HepG2 (cell line): ENCODE measurements around the gene TCFL5. TPM values are rescaled to one million over a fixed set of nuclear protein-coding genes. Genes with fewer than 3 reads are reported as not detected.
A peak's percentile ranks its signal among the peaks of the same experiment; 100 is the strongest.

Experiments used
- ATF7 ChIP-seq, 2 experiments: fragments of 450-650 bp in 1 of 2; sonication (generic) in 1 of 2; formaldehyde crosslinking in 1 of 2; IDR thresholded peaks; 2 replicates each; pipeline versions ENCODE4 v1.4.0 to v1.6.1; 2016 to 2020; ENCODE audit warnings: antibody characterized with exemption in 1 of 2, mild to moderate bottlenecking in 1 of 2, missing genetic modification reagents in 1 of 2
- DR1 ChIP-seq: sonication (generic); formaldehyde crosslinking; IDR thresholded peaks from 2 replicates; pipeline ENCODE4 v1.8.0; 2021; ENCODE audit warnings: mild to moderate bottlenecking, missing genetic modification reagents, inconsistent platforms
- HOXA3 ChIP-seq: sonication (generic); formaldehyde crosslinking; IDR thresholded peaks from 2 replicates; pipeline ENCODE4 v1.5.0; 2020; ENCODE audit warnings: missing genetic modification reagents
- ISX ChIP-seq: sonication (generic); formaldehyde crosslinking; conservative IDR thresholded peaks from 2 replicates; pipeline ENCODE4 v1.5.0; 2020; ENCODE audit warnings: missing genetic modification reagents
- KLF9 ChIP-seq: IDR thresholded peaks from 2 replicates; pipeline ENCODE4 v1.6.1; 2016; ENCODE audit warnings: low read depth
- MAF1 ChIP-seq: sonication (generic); formaldehyde crosslinking; IDR thresholded peaks from 2 replicates; pipeline ENCODE4 v1.5.0; 2020; ENCODE audit warnings: missing genetic modification reagents, borderline replicate concordance
- MBNL3 ChIP-seq: fragments of 250-450 bp; sonication (Bioruptor Pico); conservative IDR thresholded peaks from 2 replicates; pipeline ENCODE4 v1.8.0; 2022; ENCODE audit warnings: mild to moderate bottlenecking, inconsistent platforms
- NBN ChIP-seq: fragments of 450-650 bp; conservative IDR thresholded peaks from 2 replicates; pipeline ENCODE4 v1.6.1; 2017
- ZNF17 ChIP-seq: sonication (generic); formaldehyde crosslinking; IDR thresholded peaks from 2 replicates; pipeline ENCODE4 v1.5.0; 2020; ENCODE audit warnings: mild to moderate bottlenecking, missing genetic modification reagents
- ZNF30 ChIP-seq: sonication (generic); formaldehyde crosslinking; IDR thresholded peaks from 2 replicates; pipeline ENCODE4 v1.5.0; 2020; ENCODE audit warnings: mild to moderate bottlenecking, missing genetic modification reagents
- ZNF329 ChIP-seq: sonication (generic); formaldehyde crosslinking; IDR thresholded peaks from 2 replicates; pipeline ENCODE4 v1.9.0; 2021; ENCODE audit warnings: low read depth, mild to moderate bottlenecking, missing genetic modification reagents
- ZNF335 ChIP-seq: sonication (generic); formaldehyde crosslinking; IDR thresholded peaks from 2 replicates; pipeline ENCODE4 v1.4.0; 2020; ENCODE audit warnings: missing genetic modification reagents
- ZNF343 ChIP-seq: sonication (generic); formaldehyde crosslinking; IDR thresholded peaks from 2 replicates; pipeline ENCODE4 v1.4.0; 2020; ENCODE audit warnings: mild to moderate bottlenecking, missing genetic modification reagents
- ZNF432 ChIP-seq: sonication (generic); formaldehyde crosslinking; IDR thresholded peaks from 2 replicates; pipeline ENCODE4 v1.5.0; 2020; ENCODE audit warnings: missing genetic modification reagents, mild to moderate bottlenecking, borderline replicate concordance
- ZNF549 ChIP-seq: sonication (generic); formaldehyde crosslinking; IDR thresholded peaks from 2 replicates; pipeline ENCODE4 v1.5.0; 2020; ENCODE audit warnings: missing genetic modification reagents
- polyA plus RNA-seq, 8 experiments: library from polyadenylated mRNA; depleted of rRNA in 3 of 8; stranded (reverse) in 7 of 8; unstranded in 1 of 8; fragments of >200 nt; fragmentation: Illumina TruSeq in 4 of 8; extraction: Trizol in 4 of 8; gene quantifications; 2 replicates each; pipeline versions ENCODE4 v1.2.1 to v1.2.3, GENCODE V29; 2011 to 2016; ENCODE audit warnings: low read depth in 4 of 8, missing spikeins in 1 of 8, mixed read lengths in 1 of 8; ENCODE audit not compliant: insufficient read depth in 1 of 8
- total RNA-seq, 5 experiments: library from RNA; depleted of rRNA; stranded (reverse); fragments of >200 nt; fragmentation: Illumina TruSeq; extraction: Trizol; gene quantifications; 2 replicates each; pipeline ENCODE4 v1.2.3, GENCODE V29; 2016; ENCODE audit warnings: low read depth in 1 of 5
- TF ChIP-seq, protein P1 (sequence below): sonication (generic); formaldehyde crosslinking; IDR thresholded peaks from 2 replicates; pipeline ENCODE4 v1.5.0; 2020; ENCODE audit warnings: missing genetic modification reagents
- TF ChIP-seq, protein P2 (sequence below): sonication (generic); formaldehyde crosslinking; IDR thresholded peaks from 2 replicates; pipeline ENCODE4 v1.8.1; 2023; ENCODE audit warnings: mild to moderate bottlenecking, missing genetic modification reagents
- TF ChIP-seq, protein P3 (sequence below), 2 experiments: sonication (generic) in 1 of 2; formaldehyde crosslinking in 1 of 2; IDR thresholded peaks; 2 replicates each; pipeline versions ENCODE4 v1.4.0 to v1.6.1; 2018 to 2020; ENCODE audit warnings: missing genetic modification reagents in 2 of 2, borderline replicate concordance in 1 of 2, low read depth in 1 of 2, mild to moderate bottlenecking in 1 of 2, missing biosample characterization in 1 of 2
- TF ChIP-seq, protein P4 (sequence below): sonication (generic); formaldehyde crosslinking; IDR thresholded peaks from one replicate; pipeline ENCODE4 v1.5.1; 2020; ENCODE audit warnings: mild to moderate bottlenecking, missing genetic modification reagents; ENCODE audit errors: not compliant biosample characterization

The TCFL5 gene
- total and polyA plus RNA-seq, 2 of the 13 experiments (the other 11 are each of a cell fraction or from before 2014, with no cell fraction given), result 14.8 to 20.0 TPM

DNA sequence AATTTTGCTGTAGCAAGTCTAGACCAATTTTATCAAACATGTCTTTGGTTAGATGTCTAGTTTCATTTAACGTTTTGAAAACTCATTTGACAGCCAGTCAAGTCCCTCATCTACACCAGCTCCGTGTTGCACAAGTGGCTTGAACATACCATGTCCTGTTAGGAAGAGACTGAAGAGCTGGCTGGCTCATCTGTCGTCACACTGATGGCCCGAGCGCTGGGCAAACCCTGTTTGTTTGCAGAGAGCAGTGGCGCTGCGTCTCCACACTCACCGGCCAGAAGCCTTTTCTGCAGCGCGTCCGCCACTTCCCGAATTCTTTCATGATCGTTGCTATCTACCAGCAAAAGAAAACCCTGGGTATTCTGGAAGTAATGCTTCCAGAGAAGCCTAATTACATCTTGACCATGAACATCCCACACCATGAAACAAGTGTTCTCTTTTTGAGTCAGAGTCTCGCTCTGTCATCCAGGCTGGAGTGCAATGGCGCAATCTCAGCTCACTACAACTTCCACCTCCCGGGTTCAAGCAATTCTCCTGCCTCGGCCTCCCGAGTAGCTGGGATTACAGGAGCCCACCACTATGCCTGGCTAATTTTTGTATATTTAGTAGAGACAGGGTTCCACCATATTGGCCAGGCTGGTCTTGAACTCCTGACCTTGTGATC, 10.7 kb upstream of the TCFL5 start (continued):
- TF ChIP-seq, protein P1, sequence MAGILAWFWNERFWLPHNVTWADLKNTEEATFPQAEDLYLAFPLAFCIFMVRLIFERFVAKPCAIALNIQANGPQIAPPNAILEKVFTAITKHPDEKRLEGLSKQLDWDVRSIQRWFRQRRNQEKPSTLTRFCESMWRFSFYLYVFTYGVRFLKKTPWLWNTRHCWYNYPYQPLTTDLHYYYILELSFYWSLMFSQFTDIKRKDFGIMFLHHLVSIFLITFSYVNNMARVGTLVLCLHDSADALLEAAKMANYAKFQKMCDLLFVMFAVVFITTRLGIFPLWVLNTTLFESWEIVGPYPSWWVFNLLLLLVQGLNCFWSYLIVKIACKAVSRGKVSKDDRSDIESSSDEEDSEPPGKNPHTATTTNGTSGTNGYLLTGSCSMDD (CRISPR knock-in tag), result no peak
- TF ChIP-seq MBNL3 (no peak), ZNF329 (CRISPR knock-in tag) (no peak), ATF7 (IDR thresholded peaks at IDR 0.05) (no peak), ATF7 (CRISPR knock-in tag; IDR thresholded peaks at IDR 0.05) (no peak), ISX (CRISPR knock-in tag) (no peak), ZNF549 (CRISPR knock-in tag) (no peak), ZNF432 (CRISPR knock-in tag) (no peak), MAF1 (no peak), KLF9 (CRISPR knock-in tag) (no peak), ZNF343 (0 out of 2 replicates have a peak, but pooled peaks have one; percentile 43), ZNF30 (no peak), NBN (no peak), ZNF17 (CRISPR knock-in tag) (no peak), DR1 (CRISPR knock-in tag) (no peak), HOXA3 (CRISPR knock-in tag) (peak; percentile 69), ZNF335 (CRISPR knock-in tag) (no peak)
- TF ChIP-seq, protein P2, sequence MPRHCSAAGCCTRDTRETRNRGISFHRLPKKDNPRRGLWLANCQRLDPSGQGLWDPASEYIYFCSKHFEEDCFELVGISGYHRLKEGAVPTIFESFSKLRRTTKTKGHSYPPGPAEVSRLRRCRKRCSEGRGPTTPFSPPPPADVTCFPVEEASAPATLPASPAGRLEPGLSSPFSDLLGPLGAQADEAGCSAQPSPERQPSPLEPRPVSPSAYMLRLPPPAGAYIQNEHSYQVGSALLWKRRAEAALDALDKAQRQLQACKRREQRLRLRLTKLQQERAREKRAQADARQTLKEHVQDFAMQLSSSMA (CRISPR knock-in tag), result no peak
- TF ChIP-seq, protein P3, sequence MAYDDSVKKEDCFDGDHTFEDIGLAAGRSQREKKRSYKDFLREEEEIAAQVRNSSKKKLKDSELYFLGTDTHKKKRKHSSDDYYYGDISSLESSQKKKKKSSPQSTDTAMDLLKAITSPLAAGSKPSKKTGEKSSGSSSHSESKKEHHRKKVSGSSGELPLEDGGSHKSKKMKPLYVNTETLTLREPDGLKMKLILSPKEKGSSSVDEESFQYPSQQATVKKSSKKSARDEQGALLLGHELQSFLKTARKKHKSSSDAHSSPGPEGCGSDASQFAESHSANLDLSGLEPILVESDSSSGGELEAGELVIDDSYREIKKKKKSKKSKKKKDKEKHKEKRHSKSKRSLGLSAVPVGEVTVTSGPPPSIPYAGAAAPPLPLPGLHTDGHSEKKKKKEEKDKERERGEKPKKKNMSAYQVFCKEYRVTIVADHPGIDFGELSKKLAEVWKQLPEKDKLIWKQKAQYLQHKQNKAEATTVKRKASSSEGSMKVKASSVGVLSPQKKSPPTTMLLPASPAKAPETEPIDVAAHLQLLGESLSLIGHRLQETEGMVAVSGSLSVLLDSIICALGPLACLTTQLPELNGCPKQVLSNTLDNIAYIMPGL (CRISPR knock-in tag; IDR thresholded peaks at IDR 0.05; ENCODE audit: borderline replicate concordance in 1 of 2, low read depth in 1 of 2), result peak; percentile 44 to 70; a peak in 3 of 4 replicates
- TF ChIP-seq, protein P4, sequence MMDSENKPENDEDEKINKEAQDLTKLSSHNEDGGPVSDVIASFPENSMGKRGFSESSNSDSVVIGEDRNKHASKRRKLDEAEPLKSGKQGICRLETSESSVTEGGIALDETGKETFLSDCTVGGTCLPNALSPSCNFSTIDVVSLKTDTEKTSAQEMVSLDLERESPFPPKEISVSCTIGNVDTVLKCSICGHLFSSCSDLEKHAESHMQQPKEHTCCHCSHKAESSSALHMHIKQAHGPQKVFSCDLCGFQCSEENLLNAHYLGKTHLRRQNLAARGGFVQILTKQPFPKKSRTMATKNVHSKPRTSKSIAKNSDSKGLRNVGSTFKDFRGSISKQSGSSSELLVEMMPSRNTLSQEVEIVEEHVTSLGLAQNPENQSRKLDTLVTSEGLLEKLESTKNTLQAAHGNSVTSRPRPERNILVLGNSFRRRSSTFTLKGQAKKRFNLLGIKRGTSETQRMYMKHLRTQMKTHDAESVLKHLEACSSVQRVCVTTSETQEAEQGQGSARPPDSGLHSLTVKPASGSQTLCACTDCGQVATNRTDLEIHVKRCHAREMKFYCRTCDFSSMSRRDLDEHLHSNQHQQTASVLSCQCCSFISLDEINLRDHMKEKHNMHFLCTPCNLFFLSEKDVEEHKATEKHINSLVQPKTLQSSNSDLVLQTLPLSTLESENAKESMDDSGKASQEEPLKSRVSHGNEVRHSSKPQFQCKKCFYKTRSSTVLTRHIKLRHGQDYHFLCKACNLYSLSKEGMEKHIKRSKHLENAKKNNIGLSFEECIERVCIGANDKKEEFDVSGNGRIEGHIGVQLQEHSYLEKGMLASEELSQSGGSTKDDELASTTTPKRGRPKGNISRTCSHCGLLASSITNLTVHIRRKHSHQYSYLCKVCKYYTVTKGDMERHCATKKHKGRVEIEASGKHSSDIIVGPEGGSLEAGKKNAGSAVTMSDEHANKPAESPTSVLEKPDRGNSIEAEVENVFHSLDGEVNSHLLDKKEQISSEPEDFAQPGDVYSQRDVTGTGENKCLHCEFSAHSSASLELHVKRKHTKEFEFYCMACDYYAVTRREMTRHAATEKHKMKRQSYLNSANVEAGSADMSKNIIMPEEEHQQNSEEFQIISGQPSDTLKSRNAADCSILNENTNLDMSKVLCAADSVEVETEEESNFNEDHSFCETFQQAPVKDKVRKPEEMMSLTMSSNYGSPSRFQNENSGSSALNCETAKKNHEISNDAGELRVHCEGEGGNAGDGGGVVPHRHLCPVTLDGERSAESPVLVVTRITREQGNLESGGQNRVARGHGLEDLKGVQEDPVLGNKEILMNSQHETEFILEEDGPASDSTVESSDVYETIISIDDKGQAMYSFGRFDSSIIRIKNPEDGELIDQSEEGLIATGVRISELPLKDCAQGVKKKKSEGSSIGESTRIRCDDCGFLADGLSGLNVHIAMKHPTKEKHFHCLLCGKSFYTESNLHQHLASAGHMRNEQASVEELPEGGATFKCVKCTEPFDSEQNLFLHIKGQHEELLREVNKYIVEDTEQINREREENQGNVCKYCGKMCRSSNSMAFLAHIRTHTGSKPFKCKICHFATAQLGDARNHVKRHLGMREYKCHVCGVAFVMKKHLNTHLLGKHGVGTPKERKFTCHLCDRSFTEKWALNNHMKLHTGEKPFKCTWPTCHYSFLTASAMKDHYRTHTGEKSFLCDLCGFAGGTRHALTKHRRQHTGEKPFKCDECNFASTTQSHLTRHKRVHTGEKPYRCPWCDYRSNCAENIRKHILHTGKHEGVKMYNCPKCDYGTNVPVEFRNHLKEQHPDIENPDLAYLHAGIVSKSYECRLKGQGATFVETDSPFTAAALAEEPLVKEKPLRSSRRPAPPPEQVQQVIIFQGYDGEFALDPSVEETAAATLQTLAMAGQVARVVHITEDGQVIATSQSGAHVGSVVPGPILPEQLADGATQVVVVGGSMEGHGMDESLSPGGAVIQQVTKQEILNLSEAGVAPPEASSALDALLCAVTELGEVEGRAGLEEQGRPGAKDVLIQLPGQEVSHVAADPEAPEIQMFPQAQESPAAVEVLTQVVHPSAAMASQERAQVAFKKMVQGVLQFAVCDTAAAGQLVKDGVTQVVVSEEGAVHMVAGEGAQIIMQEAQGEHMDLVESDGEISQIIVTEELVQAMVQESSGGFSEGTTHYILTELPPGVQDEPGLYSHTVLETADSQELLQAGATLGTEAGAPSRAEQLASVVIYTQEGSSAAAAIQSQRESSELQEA (CRISPR knock-in tag), result no peak
